IMR-90 (cell line): Measurements from ENCODE around the gene SLC6A4. TPM values are rescaled to one million over a fixed set of nuclear protein-coding genes. Genes with fewer than 3 reads are reported as not detected.

Source experiments
- ATAC-seq: fragments of 200-7000 bp; cut with Tn5 transposase; 2 replicates; pipeline ENCODE4 v1.9.1; 2020; ENCODE audit warnings: low read depth, mild to moderate bottlenecking, moderate library complexity
- BruUV-seq: library from RNA; stranded (reverse); fragments of 400-500 nt; replicated peaks from 2 replicates; lab custom pipeline; 2021; lab: Mats Ljungman, UMichigan
- CTCF ChIA-PET: fragments of 300-600 bp; formaldehyde crosslinking; extraction: SDS; loops from one replicate; lab custom pipeline; 2021; ENCODE audit warnings: antibody characterized with exemption; lab: Yijun Ruan, JAX
- POLR2A ChIA-PET: fragments of 300-600 bp; sonication (Branson Sonifier 250); formaldehyde crosslinking; loops from one replicate; lab custom pipeline; 2022; ENCODE audit warnings: antibody characterized with exemption; ENCODE audit not compliant: unreplicated experiment; lab: Charles Lee
- DNase-seq: peaks from one replicate; pipeline ENCODE4 v3.0.0; 2013
- H2AFZ ChIP-seq: replicated peaks from 2 replicates; pipeline ENCODE3; 2013; ENCODE audit warnings: low read length, mild to moderate bottlenecking; ENCODE audit not compliant: poor library complexity
- H2AK5ac ChIP-seq: 2 replicates; pipeline ENCODE4 v1.6.1; 2013; ENCODE audit warnings: low read depth, low read length, inconsistent platforms
- H2AK9ac ChIP-seq: replicated peaks from 2 replicates; pipeline ENCODE3; 2013; ENCODE audit warnings: mild to moderate bottlenecking, low read depth, low read length, moderate library complexity; ENCODE audit not compliant: poor library complexity
- H2BK120ac ChIP-seq: 2 replicates; pipeline ENCODE4 v1.6.1; 2013; ENCODE audit warnings: low read depth, low read length, inconsistent platforms
- H2BK15ac ChIP-seq: 3 replicates; pipeline ENCODE4 v1.6.1; 2013; ENCODE audit warnings: low read depth, low read length, inconsistent platforms
- H2BK20ac ChIP-seq: 2 replicates; pipeline ENCODE4 v1.6.1; 2013; ENCODE audit warnings: low read depth, mild to moderate bottlenecking, inconsistent platforms, low read length, moderate library complexity
- H2BK5ac ChIP-seq: 2 replicates; pipeline ENCODE4 v1.6.1; 2013; ENCODE audit warnings: mild to moderate bottlenecking, low read depth, low read length, inconsistent platforms; ENCODE audit not compliant: poor library complexity, severe bottlenecking
- H3K14ac ChIP-seq: replicated peaks from 2 replicates; pipeline ENCODE4 v1.6.1; 2013; ENCODE audit warnings: low read depth, low read length, inconsistent platforms
- H3K18ac ChIP-seq: 2 replicates; pipeline ENCODE4 v1.6.1; 2013; ENCODE audit warnings: low read depth, low read length, control low read depth
- H3K23ac ChIP-seq: 2 replicates; pipeline ENCODE4 v1.6.1; 2013; ENCODE audit warnings: low read depth, low read length, inconsistent platforms
- H3K27ac ChIP-seq: 2 replicates; pipeline ENCODE4 v1.5.1; 2013; ENCODE audit warnings: mild to moderate bottlenecking, control low read depth, low read length; ENCODE audit not compliant: insufficient read depth
- H3K27me3 ChIP-seq: 2 replicates; pipeline ENCODE4 v1.6.1; 2013; ENCODE audit warnings: low read length; ENCODE audit not compliant: control insufficient read depth, insufficient read depth
- H3K36me3 ChIP-seq: 2 replicates; pipeline ENCODE4 v1.6.1; 2013; ENCODE audit warnings: low read length, mixed read lengths; ENCODE audit not compliant: control insufficient read depth, insufficient read depth
- H3K4ac ChIP-seq: 2 replicates; pipeline ENCODE4 v1.6.1; 2013; ENCODE audit warnings: low read depth, low read length, inconsistent platforms
- H3K4me1 ChIP-seq: 2 replicates; pipeline ENCODE4 v1.6.1; 2013; ENCODE audit warnings: low read length, mixed read lengths; ENCODE audit not compliant: control insufficient read depth, insufficient read depth
- H3K4me2 ChIP-seq: 2 replicates; pipeline ENCODE4 v1.6.1; 2013; ENCODE audit warnings: low read depth, mild to moderate bottlenecking, control low read depth, low read length, moderate library complexity
- H3K4me3 ChIP-seq: 2 replicates; pipeline ENCODE4 v1.5.1; 2013; ENCODE audit warnings: low read depth, mild to moderate bottlenecking, control low read depth, low read length, moderate library complexity; ENCODE audit not compliant: insufficient read depth
- H3K56ac ChIP-seq: 2 replicates; pipeline ENCODE4 v1.6.1; 2013; ENCODE audit warnings: low read length, inconsistent platforms; ENCODE audit not compliant: insufficient read depth; ENCODE audit errors: extremely low read depth
- H3K79me1 ChIP-seq, 2 experiments: 2 replicates each; pipeline ENCODE4 v1.6.1; 2013; ENCODE audit warnings: low read length in 2 of 2, inconsistent platforms in 1 of 2, low read depth in 1 of 2
- H3K9ac ChIP-seq: 2 replicates; pipeline ENCODE4 v1.6.1; 2013; ENCODE audit warnings: low read depth, low read length, control low read depth
- H3K9me1 ChIP-seq: 2 replicates; pipeline ENCODE4 v1.6.1; 2013; ENCODE audit warnings: low read length, inconsistent platforms; ENCODE audit not compliant: insufficient read depth
- H3K9me3 ChIP-seq: 2 replicates; pipeline ENCODE4 v1.6.1; 2013; ENCODE audit warnings: low read length; ENCODE audit not compliant: control insufficient read depth, insufficient read depth
- H4K20me1 ChIP-seq: 2 replicates; pipeline ENCODE4 v1.6.1; 2013; ENCODE audit warnings: low read length, inconsistent platforms; ENCODE audit not compliant: insufficient read depth
- H4K5ac ChIP-seq: 2 replicates; pipeline ENCODE4 v1.6.1; 2013; ENCODE audit warnings: mild to moderate bottlenecking, low read depth, low read length, control low read depth
- H4K8ac ChIP-seq, 2 experiments: 2 replicates each; pipeline ENCODE4 v1.6.1; 2013; ENCODE audit warnings: low read depth in 2 of 2, low read length in 2 of 2, control low read depth in 1 of 2, inconsistent platforms in 1 of 2
- H4K91ac ChIP-seq: 2 replicates; pipeline ENCODE4 v1.6.1; 2013; ENCODE audit warnings: low read depth, low read length, inconsistent platforms; ENCODE audit not compliant: insufficient read depth
- MAFK ChIP-seq: IDR thresholded peaks from 2 replicates; pipeline ENCODE4 v1.6.1; 2012; ENCODE audit warnings: low read depth, low read length, improper control_type of control experiment
- MAZ ChIP-seq: IDR thresholded peaks from 2 replicates; pipeline ENCODE4 v1.6.1; 2012; ENCODE audit warnings: low read depth, mild to moderate bottlenecking, low read length, improper control_type of control experiment, moderate library complexity, borderline replicate concordance
- NFE2L2 ChIP-seq: fragments of 150-350 bp; IDR thresholded peaks from 2 replicates; pipeline ENCODE4 v1.6.1; 2016; ENCODE audit warnings: low read depth, mild to moderate bottlenecking, low read length
- POLR2A ChIP-seq: IDR thresholded peaks from 2 replicates; pipeline ENCODE4 v1.6.1; 2012; ENCODE audit warnings: mild to moderate bottlenecking, low read depth, low read length
- RFX5 ChIP-seq: IDR thresholded peaks from 2 replicates; pipeline ENCODE4 v1.8.0; 2012; ENCODE audit warnings: low read depth, mild to moderate bottlenecking, low read length, moderate library complexity
- WGBS, 2 experiments: methylation state at CpG; one replicate each; pipeline versions ENCODE4 v1.1.5 to v1.1.7; 2013; ENCODE audit warnings: missing lambda C conversion rate in 2 of 2; ENCODE audit not compliant: insufficient read length in 1 of 2; ENCODE audit errors: extremely low coverage in 2 of 2; 5-methylcytosine and 5-hydroxymethylcytosine counted together
- dilution Hi-C: fragments of 300-500 bp; cut with HindIII; formaldehyde crosslinking; loops from one replicate; pipeline ENCODE4 v1.14.3; 2018; ENCODE audit warnings: low sequenced_read_pairs; ENCODE audit not compliant: unreplicated experiment
- in situ Hi-C: fragments of 300-500 bp; cut with MboI; formaldehyde crosslinking; loops from 3 replicates; pipeline ENCODE4 v1.14.3; 2019; ENCODE audit warnings: low sequenced_read_pairs, inconsistent platforms, mixed read lengths
- intact Hi-C: fragments of 100-400 bp; cut with micrococcal nuclease; formaldehyde crosslinking; loops from 2 replicates; pipeline ENCODE4 v1.10.0; 2022
- polyA plus RNA-seq, 3 experiments: library from polyadenylated mRNA; depleted of rRNA; stranded (reverse); fragments of >200 nt; gene quantifications; 2 replicates each; pipeline ENCODE4 v1.2.3, GENCODE V29; 2012; ENCODE audit warnings: low replicate concordance in 1 of 3
- total RNA-seq: library from RNA; depleted of rRNA; stranded (reverse); fragments of >200 nt; gene quantifications from 2 replicates; pipeline ENCODE4 v1.2.3, GENCODE V29; 2012

Gene SLC6A4
- total and polyA plus RNA-seq, 2 of the 4 experiments (the other 2 are of a cell fraction) = under 0.01 TPM; not detected in 1

DNA sequence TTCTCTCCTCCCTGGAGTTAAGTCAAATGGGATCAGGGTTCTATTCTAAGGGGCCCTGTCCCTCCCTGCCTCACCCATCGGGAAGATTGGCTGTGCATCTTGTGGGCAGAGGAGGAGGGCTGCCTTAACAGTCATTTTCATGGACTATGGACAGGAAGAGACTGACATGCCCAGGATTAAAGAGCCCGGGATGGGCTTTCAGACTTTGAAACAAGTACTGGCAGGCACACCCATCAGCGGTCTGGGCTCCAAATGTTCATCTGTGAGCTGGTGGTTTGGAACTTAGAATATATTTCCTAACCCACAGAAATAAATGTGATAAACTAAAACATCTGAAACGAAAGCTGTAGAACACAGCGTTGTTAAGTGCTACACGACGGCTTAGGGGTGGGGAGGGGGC lies 6.5 kb downstream of the SLC6A4 start:
- Histone ChIP-seq H3K23ac (no peak overlapping the region), H3K9me3 (no peaks in the 10 kb centered on the region), H3K18ac (no peak overlapping the region), H4K20me1 (no peaks in the 10 kb centered on the region), H3K27me3 (peaks cover 63% of the 10 kb centered on the region), H3K9ac (no peak overlapping the region), H3K4me2 (no peak overlapping the region), H2AK9ac (no peak overlapping the region), H4K91ac (no peak overlapping the region), H3K4me1 (no peaks in the 10 kb centered on the region; the same call in 1 of the 2 replicates), H3K27ac (no peak overlapping the region), H2BK20ac (no peak overlapping the region), H2BK15ac (no peak overlapping the region), H3K9me1 (0 out of 2 replicates have a peak, but pooled peaks cover 3% of the 10 kb centered on the region), H2BK120ac (no peak overlapping the region), H3K56ac (no peak overlapping the region), H3K79me1 (no peaks in the 10 kb centered on the region), H4K8ac (no peak overlapping the region), H3K4me3 (no peak overlapping the region), H3K4ac (no peak overlapping the region), H2BK5ac (no peak overlapping the region), H3K14ac (no peak overlapping the region), H2AK5ac (no peak overlapping the region), H2AFZ (no peak overlapping the region), H4K5ac (no peak overlapping the region), H3K36me3 (no peaks in the 10 kb centered on the region)
- ChIA-PET CTCF (no interaction called here), POLR2A (no interaction called here)
- TF ChIP-seq POLR2A (no peak), NFE2L2 (no peak), MAFK (no peak), MAZ (no peak), RFX5 (no peak)
- no CpG with 5 or more reads among the region's 7 CpGs for WGBS, 2 experiments
- intact Hi-C loops = no loop called here
- in situ Hi-C loops = no loop called here
- dilution Hi-C loops = no loop called here
- ATAC-seq = no peak
- BruUV-seq = no TSS peak
- no peak for DNase-seq
